ENCODE results near the gene SNX1.

SNX1 gene

DNA sequence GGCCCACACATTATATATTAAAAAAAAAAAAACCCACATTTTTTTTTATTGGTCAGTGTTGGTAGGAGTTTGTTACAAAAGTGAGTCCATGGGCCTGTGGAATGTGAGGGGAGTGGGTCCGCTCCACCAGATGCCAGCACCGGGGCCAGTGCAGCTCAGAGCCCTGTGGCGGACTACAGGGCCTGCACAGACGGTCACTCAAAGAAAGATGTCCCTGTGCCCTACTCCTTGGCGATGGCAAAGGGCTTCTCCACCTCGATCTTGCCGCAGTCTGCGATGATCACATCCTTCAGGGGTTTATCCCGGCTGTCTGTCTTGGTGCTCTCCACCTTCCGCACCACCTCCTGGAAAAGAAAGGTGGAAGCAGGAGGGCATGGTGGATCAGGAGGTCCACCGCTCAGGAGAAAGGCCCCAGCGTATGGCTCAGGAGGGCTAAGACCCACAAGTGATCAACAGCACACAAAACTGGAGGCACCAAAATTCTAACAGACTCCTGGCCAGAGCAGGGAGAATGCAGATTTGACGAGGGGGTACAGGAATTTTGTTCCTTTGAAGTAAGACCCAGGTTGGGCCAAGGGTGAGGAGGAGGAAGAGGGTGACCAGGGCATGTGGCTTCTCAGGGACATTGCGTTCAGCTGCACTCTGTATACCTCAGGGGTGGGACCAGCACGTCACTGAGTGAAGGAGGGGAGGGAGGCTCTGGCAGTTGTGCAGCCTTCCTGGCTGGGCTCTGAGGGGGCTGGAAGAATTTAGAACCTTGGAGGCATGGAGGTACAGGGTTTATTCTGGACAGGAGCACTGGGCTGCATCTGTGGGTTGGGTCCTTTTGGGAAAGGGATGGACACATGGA, 60.2 kb downstream of the SNX1 start:
- no peak for DNase-seq (ENCODE audit: low read depth, low spot score)
- H3K4me3 ChIP-seq (ENCODE audit: low read length), result no peak overlapping the region

DNA sequence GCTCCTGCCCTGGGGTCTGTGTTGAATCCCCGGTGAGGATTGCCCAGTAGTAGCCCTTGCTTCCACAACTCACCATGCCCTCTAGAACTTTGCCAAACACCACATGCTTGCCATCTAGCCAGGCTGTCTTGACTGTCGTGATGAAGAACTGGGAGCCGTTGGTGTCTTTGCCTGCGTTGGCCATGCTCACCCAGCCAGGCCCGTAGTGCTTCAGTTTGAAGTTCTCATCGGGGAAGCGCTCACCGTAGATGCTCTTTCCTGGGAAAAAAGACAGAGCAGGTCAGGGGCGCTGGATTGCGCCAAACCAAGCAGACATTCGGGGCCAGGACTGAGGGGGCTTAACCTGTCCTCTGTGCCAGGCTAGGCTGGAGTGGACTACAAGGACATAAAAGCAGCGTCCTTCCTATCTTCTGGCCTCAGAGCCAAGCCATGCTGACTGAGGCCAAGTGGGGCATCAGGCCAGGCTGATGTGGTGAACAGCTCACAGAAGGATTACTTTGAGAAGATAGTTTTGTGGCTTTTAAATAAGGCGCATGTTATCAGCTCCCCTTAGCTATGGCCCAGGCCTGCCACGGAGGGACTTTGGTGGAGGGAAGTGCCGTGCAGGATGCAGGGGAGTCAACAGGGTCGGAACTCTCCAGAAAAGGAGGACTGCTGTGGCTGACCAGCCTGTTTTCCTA, 61.0 kb downstream of the SNX1 start:
- no peak overlapping the region for H3K4me3 ChIP-seq (ENCODE audit: low read length)
- no peak for DNase-seq (ENCODE audit: low read depth, low spot score)

DNA sequence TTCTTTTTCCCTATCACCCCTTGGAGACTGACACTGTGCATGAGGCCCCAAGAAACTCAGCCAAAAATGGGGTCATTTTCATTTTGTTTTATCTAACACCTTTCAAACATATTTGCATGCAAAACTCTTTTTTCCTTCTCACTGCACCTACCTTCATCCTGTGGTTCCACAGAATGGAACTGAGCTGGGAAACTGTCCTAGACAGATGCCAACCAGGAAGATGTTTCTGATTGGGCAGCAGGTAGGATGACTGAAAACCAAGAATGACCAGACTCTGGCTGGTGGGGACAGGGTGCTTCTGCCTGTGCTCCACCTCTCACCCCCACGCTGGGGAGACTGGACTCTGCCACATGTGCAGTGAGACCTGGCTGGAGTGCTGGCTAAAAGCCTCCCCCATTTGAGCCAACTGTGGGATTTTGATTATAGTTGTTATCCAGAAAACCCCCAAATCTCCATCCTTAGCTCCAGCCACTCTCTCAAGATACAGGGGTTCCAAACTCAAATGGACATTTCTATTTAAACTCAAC, 61.9 kb downstream of the SNX1 start:
- H3K4me3 ChIP-seq (ENCODE audit: low read length), result no peak overlapping the region

DNA sequence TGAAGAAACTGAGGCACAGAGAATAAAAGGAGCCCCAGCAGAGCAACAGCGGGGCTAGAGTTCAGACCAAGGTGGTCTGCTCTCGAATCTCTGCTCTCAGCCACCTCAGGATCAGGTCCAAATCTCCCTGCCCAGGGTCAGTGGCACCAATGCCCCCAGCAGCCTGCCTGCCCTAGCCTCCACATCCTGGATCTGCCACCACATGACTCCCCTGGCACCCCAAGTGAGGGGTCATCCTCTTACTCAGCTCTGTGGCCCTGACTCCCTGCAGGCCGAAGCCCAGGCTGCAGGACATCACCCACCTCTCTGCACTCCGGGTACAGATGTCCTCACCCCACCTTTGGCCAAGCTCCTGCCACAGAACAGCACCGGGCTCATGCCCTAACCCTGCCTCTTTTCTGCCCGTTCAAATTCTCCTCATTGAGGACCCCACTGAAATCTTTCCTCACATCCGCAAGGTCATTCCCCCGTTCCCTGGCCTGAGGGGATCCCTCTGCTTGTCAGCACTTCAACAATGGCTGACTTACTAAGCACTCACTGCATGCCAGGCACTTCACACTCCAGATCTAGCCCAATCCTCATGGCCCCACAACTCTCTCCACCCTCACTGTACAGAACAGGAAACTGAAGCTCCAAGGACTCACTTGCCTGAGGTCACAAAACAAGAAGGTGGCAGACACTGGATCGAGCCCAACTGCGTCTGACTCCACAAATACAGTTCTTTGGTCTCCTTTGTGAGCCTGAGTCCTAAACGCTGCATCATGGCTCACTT, 62.8 kb downstream of the SNX1 start:
- H3K4me3 ChIP-seq (ENCODE audit: low read length), result no peak overlapping the region
- DNase-seq (ENCODE audit: low read depth, low spot score), result no peak

More for the DNA sequence above, 61.9 kb downstream of the SNX1 start:
- DNase-seq (ENCODE audit: low read depth, low spot score), result no peak

DNA sequence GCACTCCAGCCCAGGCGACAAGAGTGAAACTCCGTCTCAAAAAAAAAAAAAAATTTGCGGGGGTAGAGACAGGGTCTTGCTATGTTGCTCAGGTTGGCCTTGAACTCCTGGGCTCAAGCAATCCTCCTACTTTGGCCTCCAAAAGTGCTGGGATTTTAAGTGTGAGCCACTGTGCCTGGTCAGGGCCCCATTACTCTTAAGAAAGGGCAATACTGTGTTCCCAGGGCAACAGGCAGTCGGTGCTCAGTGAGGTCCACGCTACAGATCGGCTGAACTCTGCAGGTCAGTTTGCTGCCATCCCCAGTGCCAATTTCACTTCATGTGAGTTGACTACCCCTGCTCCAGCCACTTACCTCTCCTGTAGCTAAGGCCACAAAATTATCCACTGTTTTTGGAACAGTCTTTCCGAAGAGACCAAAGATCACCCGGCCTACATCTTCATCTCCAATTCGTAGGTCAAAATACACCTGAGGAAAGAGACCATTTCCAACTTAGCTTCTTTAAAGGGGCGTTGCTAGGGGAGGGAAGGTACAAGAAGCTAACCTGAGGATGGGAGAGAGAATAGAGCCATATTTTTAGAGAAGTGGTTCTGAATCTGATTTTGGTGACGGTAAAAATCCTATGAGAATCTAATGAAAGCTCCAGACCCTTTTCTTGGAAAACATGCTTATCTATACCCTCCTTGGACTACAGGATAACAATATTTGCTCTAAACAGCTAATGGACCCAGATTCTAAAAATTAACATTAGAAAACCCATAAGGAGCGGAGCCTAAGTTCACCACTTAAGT, 66.1 kb downstream of the SNX1 start:
- H3K4me3 ChIP-seq (ENCODE audit: low read length), result peak overlapping the region; percentile 89
- DNase-seq (ENCODE audit: low read depth, low spot score), result no peak

DNA sequence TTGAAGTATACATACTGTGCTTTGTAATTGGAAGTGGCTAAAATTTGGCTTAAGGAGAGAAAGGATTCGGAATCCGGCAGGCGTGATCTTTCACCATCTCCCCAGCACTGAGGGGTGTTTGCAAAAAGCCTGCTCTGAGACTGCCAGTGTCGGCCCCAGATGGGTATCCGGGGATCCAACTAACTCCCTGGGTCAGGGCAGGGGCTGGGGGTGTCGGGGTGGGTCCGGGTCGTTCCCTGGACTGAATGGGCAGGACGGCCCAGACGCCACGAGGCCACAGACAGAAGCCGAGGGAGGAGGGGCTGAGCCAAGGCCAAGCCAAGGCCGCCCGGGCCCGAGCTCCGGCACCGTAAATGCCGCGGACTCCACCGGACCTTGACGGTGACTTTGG, 66.7 kb downstream of the SNX1 start:
- no peak for DNase-seq (ENCODE audit: low read depth, low spot score)
- peak overlapping the region; percentile 89 for H3K4me3 ChIP-seq (ENCODE audit: low read length)

DNA sequence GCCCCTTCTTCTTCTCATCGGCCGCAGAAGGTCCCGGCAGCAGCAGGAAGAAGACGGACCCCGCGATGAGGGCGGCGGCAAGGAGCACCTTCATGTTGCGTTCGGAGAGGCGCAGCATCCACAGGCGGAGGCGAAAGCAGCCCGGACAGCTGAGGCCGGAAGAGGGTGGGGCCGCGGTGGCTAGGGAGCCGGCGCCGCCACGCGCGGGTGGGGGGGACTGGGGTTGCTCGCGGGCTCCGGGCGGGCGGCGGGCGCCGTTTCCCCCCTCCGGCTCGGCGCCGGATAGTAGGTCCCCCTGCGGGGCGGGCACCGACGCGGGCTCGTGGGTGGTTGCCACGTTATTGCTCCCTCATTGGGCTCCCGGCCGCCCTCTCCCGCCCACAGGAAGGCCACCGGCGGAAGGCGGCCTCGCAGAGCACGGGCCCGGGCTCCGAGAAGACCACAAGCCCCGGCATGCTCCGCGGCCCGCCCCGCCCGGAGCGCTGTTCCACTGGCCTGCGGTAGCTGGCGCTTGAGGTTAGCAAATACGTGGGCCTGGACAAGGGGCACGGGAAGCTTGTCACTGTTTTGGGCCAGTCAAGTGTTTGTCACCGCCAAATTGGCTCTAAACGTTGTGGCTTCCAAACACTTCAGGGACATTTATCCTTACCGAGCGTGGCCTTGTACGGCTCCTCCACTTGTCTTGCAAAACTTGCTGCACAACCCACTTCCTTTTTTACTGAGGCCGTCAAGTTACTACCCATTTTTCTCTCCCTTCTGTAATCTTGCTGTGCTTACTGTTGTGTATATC, 67.3 kb downstream of the SNX1 start, which contains the start of gene PPIB:
PPIB (minus strand) TSS at position 154 of the 790 bp plus-strand sequence; CDS start at position 118, 36 bp downstream.
- DNase-seq (ENCODE audit: low read depth, low spot score), result peak; percentile 94
- H3K4me3 ChIP-seq (ENCODE audit: low read length), result peak within 1 kb of the TSS; percentile 89

DNA sequence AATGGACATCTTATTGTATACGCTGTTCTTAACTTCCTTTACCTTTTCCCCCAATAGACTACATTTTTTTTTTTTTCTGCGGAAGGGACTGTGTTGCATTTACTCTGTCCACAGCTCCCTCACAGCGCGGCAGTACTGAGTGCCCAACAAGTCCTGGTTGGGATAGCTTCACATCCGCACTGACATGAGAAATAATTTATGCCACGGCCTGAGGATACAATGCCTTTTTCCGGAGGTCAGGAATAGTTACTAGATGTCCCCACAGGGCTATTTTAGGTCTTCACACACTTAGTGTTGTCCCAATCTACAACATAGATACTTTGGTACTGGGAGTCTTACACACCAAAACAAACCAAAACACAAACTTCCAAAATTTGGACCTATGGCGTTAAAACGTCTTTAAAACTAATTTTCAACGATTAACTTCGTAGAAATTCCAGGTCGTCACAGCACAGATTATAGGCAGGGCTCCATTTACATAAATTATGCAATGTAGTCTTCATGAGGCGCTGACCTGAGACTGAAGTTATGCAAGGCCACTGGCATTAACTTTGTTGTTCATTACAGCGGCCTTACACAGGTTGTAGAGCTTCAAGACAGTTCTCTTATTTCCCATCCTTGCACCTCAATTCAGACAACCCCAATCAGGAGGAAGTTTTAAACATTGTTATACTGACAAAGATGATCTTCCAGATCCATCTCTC, 68.0 kb downstream of the SNX1 start:
- H3K4me3 ChIP-seq (ENCODE audit: low read length), result peak overlapping the region; percentile 55
- DNase-seq (ENCODE audit: low read depth, low spot score), result no peak

DNA sequence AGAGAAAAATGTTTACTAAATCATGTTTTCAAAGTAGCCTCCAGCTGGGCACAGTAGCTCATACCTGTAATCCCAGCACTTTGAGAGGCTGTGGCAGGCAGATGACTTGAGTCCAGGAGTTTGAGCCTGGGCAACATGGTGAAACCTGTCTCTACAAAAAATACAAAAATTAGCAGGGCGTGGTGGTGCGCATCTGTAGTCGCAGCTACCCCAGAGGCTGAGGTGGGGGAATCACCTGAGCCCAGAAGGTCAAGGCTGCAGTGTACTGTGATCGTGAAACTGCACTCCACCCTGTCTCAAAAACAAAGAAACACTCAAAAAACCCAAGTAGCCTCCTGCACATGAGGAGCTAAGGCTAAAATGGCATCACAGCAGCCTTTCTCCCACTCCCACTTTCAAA, 68.7 kb downstream of the SNX1 start:
- DNase-seq (ENCODE audit: low read depth, low spot score), result no peak
- H3K4me3 ChIP-seq (ENCODE audit: low read length), result no peak overlapping the region

DNA sequence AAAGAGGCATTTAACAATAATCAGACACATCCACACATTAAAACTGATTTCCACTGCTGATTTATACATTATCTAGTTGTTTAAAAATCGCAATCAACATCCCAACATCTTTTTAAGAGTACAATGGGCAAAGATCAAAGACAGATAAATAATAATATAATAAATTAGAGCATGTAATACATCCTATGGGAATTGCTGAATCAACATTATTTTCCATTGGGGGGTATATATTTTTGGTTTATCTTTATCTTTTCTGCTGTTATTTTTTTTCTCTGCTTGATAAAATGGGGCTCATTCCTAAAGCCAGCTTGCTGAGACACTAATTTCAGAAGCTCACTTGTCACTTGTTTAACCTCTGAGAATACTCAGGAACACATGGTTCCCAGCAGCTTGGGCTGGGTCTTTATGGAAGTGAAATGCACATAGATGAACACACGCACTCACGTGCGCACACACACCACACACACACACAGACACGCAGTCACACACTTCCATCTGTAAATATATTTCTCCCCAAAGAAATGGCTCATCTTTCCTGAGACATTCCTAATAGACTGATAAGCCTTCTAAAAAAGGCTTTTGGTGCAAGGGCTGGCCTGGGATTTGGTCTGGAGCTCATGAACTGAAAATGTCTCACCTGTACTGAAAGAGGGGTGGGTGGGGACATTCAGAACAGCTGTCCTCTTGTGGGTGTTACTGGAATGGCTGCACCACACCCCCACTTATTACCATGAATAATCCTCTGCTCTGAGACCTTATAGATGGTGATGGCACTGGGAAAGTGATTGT, 70.5 kb downstream of the SNX1 start:
- H3K4me3 ChIP-seq (ENCODE audit: low read length), result no peak overlapping the region
- no peak for DNase-seq (ENCODE audit: low read depth, low spot score)

DNA sequence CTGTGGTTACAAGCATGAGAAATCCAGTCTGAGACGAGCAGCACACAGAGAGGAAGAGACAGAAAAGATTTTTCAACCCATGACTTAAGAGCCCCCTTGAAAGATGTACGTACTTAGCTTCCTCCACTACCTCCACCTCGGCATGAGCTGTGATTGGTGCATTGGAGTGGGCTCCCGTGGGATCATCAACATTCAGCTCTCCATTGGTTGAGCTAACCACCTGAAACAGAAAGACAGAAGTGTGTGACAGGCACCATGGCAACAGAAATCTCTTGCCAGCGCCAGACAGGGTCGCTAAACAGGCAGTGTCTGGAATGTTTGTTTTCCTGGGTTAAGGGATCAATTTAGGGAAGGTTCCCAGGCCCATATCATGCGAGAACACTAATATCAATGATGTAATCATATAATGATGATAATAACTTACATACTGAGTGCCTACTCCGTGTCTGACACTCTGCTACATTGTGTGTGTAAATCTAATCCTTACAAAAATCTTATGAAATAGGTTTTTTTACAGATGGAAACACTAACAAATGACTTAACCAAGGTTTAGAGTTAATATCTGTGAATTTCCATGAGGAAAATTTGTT, 84.5 kb downstream of the SNX1 start:
- no peak for DNase-seq (ENCODE audit: low read depth, low spot score)
- no peak overlapping the region for H3K4me3 ChIP-seq (ENCODE audit: low read length)

DNA sequence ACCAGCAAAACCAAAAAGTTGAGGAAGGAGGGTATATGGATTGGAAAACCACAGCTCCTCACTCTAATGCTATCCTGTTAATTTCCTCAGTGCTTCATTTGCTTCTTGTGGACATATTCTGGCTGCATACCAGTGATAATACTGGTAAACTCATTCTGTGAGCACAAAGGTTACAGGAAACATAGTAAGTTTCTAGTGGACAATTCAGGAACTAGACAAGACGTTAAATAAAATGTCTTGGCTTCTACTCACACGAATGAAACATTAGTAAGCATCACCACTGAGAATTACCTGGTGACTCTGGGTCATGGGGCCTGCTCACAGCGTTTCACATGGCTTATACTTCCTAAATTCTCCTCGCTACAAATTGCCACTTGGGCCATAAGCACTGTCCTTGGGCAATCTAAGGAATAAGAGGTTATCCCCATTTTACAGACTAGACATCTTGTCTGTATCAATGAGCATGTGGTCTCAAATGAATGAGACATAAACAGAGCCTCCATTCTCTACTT, 87.1 kb downstream of the SNX1 start:
- DNase-seq (ENCODE audit: low read depth, low spot score), result no peak
- no peak overlapping the region for H3K4me3 ChIP-seq (ENCODE audit: low read length)

DNA sequence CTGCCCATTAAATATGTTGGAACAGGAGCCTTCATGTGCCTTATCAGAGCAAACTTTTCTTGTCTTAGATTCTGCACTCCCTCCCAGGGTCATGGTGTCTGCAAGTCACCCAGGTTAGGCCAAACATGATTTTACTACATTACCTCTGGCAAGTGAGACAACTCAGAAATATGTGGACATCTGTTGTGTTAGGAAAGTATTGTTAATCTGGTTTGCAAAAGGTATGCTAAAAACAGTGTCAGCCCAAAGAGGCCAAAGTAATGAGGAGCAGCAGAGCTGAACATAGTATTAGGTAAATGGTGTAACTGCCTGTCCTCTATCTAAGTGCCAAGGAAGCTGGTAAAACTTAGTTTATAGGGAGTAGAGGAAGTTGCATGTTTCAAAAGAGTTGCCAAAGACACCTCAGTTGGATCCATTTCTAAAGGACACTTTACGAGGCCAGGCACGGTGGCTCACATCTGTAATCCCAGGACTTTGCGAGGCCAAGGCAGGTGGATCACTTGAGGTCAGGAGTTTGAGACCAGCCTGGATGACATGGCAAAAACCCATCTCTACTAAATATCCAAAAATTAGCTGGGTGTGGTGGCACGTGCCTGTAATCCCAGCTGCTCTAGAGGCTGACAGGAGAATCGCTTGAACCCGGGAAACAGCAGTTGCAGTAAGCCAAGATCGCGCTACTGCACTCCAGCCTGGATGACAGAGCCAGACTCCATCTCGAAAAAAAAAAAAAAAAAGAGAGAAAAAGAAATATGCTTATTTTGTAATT, 89.5 kb downstream of the SNX1 start:
- no peak overlapping the region for H3K4me3 ChIP-seq (ENCODE audit: low read length)
- no peak for DNase-seq (ENCODE audit: low read depth, low spot score)

DNA sequence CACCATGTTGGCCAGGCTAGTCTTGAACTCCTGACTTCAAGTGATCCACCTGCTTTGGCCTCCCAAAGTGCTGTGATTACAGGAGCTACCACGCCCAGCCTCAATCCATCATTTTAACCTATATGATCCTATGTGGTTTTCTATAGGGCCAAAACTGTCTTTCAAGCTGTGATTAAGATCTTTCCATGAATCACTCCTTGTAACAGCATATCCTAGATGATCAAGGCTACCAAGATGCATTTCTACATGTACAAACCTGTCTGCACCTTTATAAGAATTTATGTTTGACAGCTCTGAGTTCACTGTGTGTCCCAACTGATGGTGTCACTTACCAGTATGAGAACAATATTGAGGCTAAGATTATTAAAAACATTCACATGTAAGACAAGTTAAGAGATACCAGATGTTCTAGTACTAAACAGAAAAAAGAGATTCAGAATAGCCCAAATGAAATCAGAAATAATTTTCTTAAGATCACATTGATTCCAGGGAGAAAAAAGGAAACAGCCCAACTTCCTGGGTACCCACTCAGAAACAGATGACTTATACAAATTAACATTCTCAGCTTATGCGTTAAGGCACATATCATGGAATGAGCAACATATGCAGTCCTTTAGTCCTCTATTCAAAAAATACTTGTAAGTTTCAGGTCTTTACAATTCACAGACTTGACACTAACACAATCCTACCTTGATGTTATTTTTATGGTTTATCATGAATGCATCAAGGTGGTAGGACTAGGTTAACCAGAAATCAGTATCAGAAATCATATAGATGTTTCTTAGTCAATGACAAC, 91.8 kb downstream of the SNX1 start:
- H3K4me3 ChIP-seq (ENCODE audit: low read length), result no peak overlapping the region
- no peak for DNase-seq (ENCODE audit: low read depth, low spot score)

Measured in Jurkat, Clone E6-1 (cell line).